Ammon's horn (tissue), 1 donor: ENCODE results near the gene NDFIP2.
"Not testable (repeated sequence)": the region's sequence is repeated elsewhere in the genome, so short reads cannot be mapped to it uniquely, and the experiment has no call there.

Experiments
- DNase-seq: peaks from one replicate; pipeline ENCODE4 v3.0.0-alpha.2; 2016; ENCODE audit warnings: low spot score

NDFIP2 gene

DNA sequence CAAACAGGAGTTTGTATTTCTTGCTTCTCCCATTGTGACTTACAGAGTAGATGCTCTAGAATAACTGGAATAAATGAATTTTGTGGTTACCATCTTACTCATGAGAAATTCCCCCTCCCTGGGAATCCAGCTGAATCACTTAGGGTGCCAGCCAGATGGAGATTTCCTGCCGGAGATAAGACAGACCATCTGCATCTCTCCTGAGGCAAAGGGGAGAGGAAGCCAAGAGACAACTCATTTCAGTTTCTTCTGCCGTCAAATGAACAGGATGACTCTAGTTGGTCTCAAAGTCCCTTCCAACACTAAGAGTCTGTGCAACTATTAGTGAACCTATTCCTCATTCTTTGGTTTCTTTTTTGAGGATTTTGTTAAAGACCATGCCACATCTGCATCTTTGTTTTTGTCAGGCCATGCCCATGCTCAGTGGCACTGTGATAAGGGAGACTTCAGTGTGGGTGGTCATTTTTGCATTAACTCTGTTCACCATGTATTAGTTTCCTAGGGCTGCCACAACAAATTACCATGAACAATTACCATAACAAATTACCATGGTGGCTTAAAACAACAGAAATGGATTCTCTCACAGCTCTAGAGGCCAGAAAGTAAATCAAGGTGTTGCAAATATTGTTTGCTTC is 112.8 kb downstream of the NDFIP2 start:
- peak; percentile 8 for DNase-seq

DNA sequence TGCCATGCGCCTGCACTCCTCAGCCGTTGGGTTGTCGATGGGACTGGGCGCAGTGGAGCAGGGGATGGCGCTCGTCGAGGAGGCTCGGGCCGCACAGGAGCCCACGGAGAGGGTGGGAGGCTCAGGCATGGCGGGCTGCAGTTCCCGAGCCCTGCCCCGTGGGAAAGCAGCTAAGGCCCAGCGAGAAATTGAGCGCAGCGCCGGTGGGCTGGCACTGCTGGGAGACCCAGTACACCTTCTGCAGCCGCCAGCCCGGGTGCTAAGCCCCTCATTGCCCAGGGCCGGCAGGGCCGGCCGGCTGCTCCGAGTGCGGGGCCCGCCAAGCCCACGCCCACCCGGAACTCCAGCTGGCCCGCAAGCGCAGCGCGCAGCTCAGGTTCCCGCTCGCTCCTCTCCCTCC is 119.2 kb downstream of the NDFIP2 start:
- DNase-seq = not testable (repeated sequence)

DNA sequence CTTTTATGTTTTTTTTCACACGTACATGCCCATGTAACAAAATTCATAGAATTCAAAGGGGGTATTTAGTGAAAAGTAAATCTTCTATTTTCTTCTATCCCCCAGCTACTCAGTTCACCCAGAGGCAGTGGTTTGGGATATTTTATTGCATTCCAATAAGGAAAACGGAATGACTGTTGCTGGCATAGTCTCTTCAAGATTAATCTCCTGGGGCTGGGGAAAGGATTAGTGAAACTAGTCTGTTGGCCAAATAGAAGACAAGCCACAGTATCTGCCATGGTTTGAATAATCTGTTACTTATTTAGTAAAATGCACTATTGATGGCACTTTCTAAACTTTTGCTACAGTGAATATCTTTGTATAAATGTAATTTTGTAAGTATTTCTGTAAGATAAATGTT is 122.0 kb downstream of the NDFIP2 start:
- no peak for DNase-seq

DNA sequence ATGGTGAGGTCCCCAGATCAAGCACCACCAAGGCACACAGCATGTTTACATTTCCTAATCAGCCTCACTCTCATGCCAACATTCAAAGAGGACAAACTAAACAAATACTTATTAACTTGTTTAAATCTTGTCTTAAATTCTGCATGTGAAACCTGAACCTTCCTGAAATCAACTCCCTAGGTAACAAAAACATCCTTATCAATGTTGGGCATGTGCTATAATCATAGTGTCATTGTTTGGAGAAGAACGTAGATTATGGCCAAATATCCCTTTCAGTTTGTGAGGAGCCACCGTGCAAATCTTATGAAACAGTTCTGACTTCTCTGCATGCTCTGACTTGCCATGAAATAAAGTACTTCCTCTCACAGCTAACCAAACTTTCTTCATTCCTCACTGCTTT is 123.8 kb downstream of the NDFIP2 start:
- DNase-seq = no peak
